Measurements from ENCODE around the gene LIN9.
"Not testable (repeated sequence)": the region's sequence is repeated elsewhere in the genome, so short reads cannot be mapped to it uniquely, and the experiment has no call there.

Gene LIN9

DNA sequence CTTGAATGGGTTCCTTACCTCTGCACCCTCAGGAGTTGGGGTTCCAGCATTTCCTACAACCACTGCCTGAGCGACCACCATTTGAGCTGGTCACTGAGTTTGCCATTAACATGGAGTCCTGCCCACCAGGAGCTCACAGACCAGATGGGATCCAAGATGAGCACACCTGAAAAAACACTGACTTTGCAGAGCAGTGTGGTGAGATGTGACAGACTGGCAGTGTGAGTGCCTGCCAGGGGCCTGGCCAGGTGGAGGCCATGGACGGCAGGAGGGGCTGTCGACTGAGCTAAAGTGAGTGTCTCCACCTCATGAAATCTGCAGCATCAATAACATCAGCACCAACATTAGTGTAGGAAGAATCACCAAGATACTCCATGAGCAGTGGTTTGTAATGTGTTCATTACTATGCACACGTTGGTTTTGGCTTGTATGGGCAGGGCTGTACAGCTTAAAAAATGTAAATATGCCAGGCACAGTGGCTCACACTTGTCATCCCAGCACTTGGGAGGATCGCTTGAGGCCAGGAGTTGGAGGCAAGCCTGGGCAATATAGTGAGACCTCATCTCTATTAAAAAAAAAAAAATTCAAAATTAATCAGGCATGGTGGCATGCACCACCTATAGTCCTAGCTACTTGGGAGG, 97.7 kb downstream of the LIN9 start:
- DNase-seq (ENCODE audit: low read depth), result no peak

DNA sequence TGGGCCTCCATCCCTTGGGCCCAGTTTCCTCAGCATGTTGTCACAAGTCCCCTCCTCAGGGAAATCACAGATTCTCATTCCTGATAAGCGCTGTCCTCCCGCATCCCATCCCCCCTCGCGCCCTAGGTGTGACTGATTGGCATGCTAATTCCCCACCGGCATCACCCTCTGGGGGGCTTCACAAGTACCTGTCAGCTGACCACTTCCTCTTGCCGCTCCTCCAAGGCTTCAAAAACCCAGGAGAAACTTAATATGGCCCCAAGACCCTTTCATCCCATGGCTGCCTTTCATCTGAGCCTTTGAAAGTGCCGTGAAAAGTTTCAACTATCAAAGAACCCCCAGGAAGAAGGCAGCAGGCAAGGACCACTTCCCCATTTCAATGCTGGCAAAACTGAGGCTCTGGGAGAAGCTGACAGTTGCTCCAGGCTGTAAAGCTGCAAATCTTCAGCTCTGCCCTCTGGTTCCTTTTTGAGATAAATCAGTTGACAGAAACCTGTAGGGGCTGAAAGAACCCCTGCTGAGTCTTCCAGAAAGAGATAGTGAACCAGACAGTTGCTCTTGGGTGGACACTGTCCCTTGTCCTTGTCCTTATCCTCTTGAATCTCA, 98.3 kb downstream of the LIN9 start:
- DNase-seq (ENCODE audit: low read depth), result no peak

DNA sequence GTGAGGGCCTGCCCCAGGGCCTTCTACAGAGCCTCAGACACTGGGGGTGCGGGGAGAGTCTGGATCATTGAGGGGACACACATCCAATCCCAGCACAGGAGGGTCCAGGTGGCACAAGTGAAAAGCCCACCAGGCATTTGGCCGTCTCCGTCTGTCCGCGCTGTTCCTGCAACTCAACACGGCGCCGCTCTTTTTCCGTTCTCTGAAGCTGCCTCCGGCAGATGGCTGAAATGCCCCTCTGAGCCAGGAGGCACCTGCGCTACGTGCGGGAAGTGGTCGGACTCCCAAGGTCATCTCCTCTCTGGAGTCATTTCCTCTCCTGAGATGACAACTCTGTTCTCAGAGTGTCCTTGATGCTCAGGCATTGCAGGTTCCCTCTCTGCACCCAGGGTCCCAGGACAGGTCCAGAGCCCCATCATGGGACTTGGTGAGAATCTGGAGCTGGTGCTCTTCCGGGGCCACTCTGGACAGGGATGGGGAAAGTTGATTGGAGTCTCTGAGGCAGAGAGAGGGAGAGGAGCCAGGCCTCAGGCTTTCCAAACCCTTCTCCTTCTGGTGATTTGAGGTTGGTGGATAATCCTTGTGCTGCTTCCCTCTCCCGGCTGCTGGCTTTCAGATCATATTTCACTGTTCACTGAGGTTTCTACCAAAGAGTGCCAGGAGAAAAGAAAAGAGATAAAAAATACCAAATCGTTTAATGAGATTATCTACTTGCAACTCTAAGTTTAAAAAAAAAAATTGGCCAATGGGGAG, 99.5 kb downstream of the LIN9 start:
- DNase-seq (ENCODE audit: low read depth), result no peak

DNA sequence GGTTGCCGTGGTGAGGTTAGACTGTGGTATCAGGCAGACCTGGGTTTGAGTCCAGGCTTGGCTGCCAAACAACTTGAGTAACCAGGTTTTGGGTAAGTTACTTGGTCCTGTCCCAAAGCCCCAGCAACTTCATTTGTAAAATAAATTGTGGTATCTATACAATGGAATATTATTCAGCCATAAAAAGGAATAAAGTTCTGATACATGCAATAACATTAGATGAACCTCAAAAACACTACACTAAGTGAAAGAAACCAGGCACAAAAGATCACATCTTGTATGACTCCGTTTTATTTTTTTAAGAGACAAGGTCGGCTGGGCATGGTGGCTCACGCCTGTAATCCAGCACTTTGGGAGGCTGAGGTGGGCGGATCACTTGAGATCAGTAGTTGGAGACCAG, 101.9 kb downstream of the LIN9 start:
- no peak for DNase-seq (ENCODE audit: low read depth)

DNA sequence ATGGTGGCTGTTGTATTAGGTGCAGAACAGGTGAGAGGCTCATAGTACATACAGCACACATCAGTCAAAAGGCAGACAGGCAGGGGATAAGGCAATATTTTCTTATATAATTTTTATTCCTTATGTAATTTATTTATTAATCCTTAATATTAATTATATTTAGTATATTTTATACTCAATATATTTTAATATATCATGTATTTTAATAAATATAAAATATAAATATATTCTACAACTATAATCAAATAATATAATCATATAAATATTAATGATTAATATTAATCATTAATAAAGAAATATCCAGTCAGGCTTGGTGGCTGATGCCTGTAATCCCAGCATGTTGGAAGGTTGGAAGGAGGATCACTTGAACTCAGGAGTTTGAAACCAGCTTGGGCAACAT, 104.8 kb downstream of the LIN9 start:
- no peak for DNase-seq (ENCODE audit: low read depth)

DNA sequence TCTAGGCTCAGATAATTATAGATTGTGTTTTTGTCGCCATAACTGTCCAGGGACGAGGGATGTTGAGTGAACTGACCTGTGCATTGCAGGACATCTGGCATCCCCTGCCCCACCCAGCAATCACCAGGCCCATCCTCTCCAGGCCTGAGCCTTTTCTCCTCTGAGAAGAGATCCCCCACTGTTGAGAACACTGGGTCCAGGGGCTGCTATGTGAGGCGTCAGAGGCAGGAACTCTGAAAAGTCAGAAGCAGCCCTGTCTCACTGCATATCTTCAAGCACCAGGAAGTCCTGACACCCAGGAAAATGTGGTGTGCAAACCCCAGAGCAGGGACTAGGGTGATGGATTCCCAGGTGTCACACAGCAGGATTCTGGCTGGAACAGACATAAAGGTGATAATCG, 105.3 kb downstream of the LIN9 start:
- DNase-seq (ENCODE audit: low read depth), result no peak

DNA sequence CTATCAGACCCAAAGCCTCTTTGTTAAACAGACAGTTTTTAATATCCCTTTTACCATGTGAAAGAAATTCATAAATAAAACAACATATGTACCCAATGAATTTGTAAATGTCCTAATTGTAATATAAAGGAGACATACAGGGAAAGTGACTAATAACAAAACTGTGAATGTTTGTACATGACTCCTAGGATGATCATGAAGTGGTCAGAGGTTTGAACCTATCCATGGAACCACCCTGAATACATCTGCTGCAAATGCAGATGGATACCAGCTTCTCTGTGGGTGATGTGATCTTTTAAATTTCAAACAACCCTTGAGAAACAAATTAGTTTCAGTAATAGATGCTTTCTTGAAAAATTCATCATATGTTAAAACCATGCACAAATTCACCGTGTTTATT, 105.7 kb downstream of the LIN9 start:
- no peak for DNase-seq (ENCODE audit: low read depth)

DNA sequence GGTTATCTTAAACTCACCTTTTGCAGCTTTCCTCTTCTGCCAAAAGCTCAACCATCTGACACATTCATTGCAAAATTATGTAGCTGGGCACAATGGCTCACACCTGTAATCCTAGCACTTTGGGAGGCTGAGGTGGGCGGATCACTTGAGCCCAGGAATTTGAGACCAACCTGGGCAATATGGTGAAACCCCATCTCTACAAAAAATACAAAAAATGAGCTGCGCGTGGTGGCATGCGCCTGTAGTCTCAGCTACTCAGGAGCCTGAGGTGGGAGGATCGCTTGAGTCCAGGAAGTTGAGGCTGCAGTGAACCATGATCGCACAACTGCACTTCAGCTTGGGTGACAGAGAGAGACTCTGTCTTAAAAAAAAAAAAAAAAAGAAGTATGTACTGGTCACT, 106.3 kb downstream of the LIN9 start:
- not testable (repeated sequence) for DNase-seq (ENCODE audit: low read depth)

DNA sequence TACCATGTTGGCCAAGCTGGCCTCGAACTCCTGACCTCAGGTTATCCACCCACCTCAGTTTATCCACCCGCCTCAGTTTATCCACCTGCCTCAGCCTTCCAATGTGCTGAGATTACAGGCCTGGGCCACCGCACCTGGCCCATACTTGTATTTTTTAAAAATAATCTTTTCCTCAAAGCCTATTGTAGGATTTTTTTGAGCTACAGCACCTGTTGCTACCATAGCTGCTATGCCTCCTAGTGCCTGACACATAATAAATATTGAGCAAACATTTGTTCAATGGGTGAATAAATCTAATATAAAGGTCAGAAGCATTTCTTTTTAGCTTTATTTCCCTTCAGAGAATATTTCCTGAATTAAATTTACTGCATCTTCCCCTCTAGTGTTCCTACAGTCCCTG, 106.7 kb downstream of the LIN9 start:
- DNase-seq (ENCODE audit: low read depth), result no peak

DNA sequence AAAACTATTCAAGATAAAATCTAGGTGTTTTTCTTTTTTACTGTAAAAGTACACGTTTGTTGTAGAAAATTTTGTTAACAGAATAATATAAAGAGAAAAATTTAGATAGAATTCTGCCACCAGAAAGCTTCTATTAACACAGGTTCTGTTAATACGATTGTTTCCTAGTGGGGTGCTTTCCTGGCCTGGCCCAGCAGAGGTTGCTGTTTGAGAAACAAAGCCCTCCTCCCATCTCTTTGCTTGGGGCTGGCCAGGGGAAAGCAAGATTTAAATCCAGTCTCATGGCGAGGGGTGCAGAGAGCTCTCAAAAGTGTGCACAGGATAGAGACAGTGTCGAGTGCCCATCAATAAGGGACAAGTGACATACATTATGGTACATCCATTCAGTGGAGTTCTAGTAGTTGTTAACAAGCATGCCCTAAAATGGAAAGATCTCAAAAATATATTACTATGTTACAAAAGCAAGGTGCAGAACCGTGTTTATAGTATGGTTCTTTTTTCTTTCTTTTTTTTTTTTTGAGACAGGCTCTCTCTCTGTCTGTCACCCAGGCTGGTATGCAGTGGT, 107.9 kb downstream of the LIN9 start:
- no peak for DNase-seq (ENCODE audit: low read depth)

DNA sequence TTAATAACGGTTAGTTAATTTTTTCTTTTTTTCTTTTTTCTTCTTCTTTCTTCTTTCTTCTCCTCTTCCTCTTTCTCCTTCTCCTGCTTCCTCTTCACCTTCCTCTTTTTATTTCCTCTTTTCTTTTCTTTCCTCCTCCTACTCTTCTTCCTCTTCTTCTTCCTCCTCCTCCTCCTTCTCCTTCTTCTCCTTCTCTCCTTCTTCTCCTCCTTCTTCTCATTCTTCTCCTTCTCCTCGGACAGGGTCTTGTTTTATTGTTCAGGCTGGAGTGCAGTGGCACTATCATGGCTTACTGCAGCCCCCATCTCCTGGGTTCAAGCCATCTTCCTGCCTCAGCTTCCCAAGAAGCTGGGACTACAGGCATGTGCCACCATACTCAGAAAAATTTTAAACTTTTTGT, 109.0 kb downstream of the LIN9 start:
- DNase-seq (ENCODE audit: low read depth), result no peak

DNA sequence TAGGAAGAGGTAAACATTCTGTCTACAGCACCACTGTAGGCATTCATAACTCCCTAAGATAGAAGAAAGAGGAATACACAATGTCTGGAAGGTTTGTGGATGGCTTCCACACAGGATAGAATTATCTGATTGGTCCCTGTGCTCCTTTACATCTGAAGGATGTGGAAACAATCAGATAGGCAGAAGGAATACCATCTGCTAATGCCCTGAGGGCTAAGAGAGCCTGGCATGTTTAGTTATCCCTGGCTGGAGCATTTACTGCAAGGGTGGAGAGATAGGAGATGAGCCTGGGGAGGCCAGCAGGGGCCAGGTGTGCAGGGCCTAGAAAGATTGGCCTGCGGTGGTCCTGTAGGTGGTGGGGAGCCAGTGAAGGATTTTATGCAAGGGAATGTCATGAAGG, 113.8 kb downstream of the LIN9 start:
- DNase-seq (ENCODE audit: low read depth), result no peak

DNA sequence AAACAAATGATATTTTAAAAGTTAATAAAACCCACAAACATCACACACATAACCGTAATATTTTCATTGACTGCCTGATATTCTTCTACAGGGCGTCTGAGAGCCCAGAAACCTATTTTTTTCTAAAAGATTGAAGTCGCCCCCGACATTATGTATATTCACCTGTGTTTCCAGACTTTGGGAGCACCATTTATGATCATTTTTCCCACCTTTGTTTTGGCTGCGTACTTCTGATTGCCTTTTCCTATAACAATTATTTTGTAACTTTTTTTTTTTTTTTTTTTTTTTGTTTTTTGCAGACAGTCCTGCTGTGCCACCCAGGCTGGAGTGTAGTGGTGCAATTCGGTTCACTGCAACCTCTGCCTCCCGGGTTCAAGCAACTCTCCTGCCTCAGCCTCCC, 121.6 kb downstream of the LIN9 start:
- no peak for DNase-seq (ENCODE audit: low read depth)

DNA sequence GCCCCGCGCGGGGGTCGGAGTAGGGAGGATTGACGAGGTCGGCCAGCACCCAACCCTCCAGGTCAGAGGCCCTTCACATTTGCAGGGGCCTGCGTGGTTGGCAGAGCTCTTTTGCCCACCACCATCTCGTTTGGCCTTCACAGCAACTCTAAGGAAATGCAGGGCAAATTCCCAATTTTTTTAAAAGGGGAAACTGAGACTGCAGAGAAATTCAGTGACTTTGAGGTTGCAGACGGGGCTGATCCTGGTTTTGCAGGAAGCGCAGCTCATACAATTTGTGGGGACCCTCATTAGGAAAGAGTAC, 122.0 kb downstream of the LIN9 start:
- no peak for DNase-seq (ENCODE audit: low read depth)

DNA sequence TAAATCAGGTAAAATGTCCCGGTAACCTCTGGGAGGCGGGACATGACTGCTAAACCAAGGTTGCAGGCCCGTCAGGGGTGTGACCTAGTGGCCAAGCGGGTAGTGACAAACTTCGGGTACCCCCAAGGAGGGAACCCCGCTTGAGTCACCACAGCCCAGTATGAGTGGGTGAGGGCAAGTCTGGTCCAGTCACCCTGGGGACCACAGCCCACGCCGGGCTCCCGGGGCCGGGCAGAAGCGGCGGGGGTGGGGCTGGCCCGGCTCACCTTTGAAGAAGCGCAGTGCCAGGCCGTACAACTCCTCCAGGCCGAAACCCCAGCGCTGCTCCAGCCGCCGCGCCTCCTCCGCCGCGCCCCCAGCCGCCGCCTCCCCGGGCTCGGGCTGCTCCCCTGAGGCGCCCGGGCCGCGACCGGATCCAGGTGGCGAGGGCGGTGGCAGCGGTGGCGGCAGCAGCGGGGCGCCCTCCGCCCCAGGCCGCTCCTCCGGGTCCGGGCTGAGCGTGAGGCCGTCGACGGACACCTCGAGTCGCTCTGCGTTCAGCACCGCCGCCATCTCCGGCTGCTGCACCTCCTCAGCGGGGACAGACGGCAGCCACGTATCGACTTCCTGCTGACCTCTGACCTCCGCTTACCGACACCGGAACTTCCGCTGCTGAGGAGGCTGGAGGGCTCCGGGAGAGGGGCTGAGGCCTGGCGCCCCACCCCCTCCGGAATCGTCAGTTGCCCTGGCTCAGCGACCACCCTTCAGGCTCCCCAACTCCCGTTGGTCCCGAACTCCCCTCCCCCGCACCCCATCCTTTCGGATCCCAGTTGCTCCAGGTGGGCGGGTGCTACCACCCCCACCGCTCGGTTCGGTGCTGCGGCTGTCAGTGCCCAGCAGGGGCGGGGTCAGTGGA, 122.6 kb downstream of the LIN9 start, which contains the start of gene ACBD3:
ACBD3 (minus strand) TSS at position 618 of the 895 bp plus-strand sequence; CDS start at position 552, 66 bp downstream.
- DNase-seq (ENCODE audit: low read depth), result peak; percentile 78

DNA sequence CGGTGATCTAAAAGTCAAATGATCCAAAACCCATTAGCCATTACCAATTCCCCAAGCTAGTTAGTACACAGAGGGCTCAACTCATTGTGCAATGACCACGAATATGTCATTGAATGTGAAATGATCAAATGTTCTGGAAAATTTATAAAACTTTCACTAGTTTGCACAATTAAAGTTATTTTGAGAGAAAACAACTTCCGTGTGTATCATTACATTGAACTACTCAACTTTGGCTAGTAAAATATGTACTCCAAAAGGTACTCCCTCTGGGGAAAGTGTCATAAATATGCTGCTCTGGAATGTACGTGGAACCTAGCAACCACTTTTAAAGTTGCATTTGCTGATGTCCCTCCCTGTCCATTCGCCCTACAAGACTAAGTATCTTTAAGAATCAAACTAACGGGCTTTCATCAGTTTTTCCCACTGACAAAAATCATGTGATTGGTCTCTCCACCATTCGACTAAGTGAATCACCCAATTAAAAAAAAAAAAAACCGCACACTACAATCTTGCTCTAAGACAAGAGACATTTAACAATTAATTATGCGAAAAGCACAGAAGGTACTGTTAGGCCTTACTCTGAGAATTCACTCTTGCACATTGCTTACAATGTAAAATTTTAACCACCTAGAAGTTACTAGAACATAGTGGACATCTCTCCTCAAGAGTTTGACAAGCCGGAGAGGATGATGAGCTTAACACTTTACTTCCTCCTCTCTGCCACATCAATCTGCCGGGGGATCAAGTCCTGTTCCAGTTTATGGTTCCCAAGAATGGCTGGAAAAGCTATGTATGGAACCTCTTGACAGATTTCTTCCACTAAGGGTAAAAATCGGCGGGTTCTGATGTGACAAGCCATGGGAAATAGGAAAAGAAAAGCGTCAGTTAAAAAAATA, 123.6 kb downstream of the LIN9 start:
- DNase-seq (ENCODE audit: low read depth), result no peak

DNA sequence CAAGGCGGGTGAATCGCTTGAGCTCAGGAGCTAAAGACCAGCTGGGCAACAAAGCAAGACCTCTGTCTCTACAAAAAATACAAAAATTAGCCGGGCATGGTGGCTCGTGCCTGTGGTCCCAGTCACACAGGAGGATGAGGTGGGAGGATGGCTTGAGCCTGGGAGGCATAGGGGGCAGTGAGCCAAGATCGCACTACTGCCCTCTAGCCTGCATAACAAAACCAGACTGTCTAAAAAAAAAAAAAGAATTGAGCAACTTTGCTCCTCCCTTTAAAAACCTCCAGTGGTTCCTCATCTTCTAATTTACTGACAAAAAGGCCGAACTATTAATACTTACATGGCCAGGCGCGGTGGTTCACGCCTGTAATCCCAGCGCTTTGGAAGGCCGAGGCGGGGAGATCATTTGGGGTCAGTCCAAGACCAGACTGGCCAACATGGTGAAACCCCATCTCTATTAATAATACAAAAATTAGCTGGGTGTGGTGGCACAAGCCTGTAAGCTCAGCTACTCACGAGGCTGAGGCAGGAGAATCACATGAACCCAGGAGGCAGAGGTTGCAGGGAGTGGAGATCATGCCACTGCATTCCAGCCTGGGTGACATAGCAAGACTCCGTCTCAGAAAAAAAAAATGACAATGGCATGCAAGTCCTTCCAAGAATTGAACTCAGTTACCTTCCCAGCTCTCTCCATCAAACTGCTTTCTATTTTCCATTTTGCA, 126.8 kb downstream of the LIN9 start:
- no peak for DNase-seq (ENCODE audit: low read depth)

All from activated T-cell treated with anti-CD3 and anti-CD28 coated beads for 24 hours (primary cell).